ENCODE measurements around the gene MRPL24.

Gene MRPL24

GRCh38 chr1:156704930-156705320, 36.0 kb downstream of the MRPL24 start:
- peak; percentile 50 for DNase-seq

GRCh38 chr1:156704166-156704711, 36.6 kb downstream of the MRPL24 start:
- TF ChIP-seq, protein P1, sequence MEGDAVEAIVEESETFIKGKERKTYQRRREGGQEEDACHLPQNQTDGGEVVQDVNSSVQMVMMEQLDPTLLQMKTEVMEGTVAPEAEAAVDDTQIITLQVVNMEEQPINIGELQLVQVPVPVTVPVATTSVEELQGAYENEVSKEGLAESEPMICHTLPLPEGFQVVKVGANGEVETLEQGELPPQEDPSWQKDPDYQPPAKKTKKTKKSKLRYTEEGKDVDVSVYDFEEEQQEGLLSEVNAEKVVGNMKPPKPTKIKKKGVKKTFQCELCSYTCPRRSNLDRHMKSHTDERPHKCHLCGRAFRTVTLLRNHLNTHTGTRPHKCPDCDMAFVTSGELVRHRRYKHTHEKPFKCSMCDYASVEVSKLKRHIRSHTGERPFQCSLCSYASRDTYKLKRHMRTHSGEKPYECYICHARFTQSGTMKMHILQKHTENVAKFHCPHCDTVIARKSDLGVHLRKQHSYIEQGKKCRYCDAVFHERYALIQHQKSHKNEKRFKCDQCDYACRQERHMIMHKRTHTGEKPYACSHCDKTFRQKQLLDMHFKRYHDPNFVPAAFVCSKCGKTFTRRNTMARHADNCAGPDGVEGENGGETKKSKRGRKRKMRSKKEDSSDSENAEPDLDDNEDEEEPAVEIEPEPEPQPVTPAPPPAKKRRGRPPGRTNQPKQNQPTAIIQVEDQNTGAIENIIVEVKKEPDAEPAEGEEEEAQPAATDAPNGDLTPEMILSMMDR (IDR thresholded peaks at IDR 0.05) = no peak
- Mint-ChIP-seq H3K4me1 (peaks cover 82% of the 10 kb centered on the region), H3K27me3 (ENCODE audit: low read depth, poor library complexity) (peaks cover under 1% of the 10 kb centered on the region), H3K9me3 (no peaks in the 10 kb centered on the region), H3K27ac (peak overlapping the region; percentile 62), H3K4me3 (peak overlapping the region; percentile 95), H3K36me3 (ENCODE audit: low read depth) (peaks cover 38% of the 10 kb centered on the region)
- no peak for DNase-seq

More at GRCh38 chr1:156704930-156705320, 36.0 kb downstream of the MRPL24 start:
- H3K4me3 Mint-ChIP-seq = peak overlapping the region; percentile 95
- peaks cover 82% of the 10 kb centered on the region for H3K4me1 Mint-ChIP-seq
- TF ChIP-seq, protein P1 (IDR thresholded peaks at IDR 0.05) = no peak
- H3K27ac Mint-ChIP-seq = peak overlapping the region; percentile 98
- H3K27me3 Mint-ChIP-seq (ENCODE audit: low read depth, poor library complexity) = peaks cover 3% of the 10 kb centered on the region
- no peaks in the 10 kb centered on the region for H3K9me3 Mint-ChIP-seq
- peaks cover 31% of the 10 kb centered on the region for H3K36me3 Mint-ChIP-seq (ENCODE audit: low read depth)

DNA sequence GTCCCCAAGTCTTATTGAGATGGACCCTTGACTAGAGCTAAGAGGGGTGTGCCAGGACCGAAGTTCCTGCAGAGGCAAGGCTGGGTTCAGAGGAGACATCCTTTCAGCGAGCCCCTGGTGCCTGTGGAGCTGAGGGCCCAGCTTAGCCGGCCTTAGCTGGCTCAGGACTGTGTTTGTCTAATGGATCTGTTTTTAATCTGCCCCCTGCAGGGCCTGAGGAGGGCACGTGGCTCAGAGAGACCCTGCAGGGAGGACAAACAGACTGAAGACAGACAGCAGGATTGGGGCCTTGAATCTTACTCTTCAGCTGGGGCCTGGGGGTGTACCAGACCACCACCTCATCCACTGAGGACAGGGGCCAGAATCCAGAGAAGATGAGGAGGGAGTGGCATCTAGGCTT, 37.1 kb downstream of the MRPL24 start:
- H3K4me1 Mint-ChIP-seq = peaks cover 82% of the 10 kb centered on the region
- DNase-seq = no peak
- peaks cover 43% of the 10 kb centered on the region for H3K36me3 Mint-ChIP-seq (ENCODE audit: low read depth)
- no peaks in the 10 kb centered on the region for H3K9me3 Mint-ChIP-seq
- H3K4me3 Mint-ChIP-seq = peak overlapping the region; percentile 95
- H3K27ac Mint-ChIP-seq = peak overlapping the region; percentile 62
- H3K27me3 Mint-ChIP-seq (ENCODE audit: low read depth, poor library complexity) = no peaks in the 10 kb centered on the region
- TF ChIP-seq, protein P1 (IDR thresholded peaks at IDR 0.05) = no peak

DNA sequence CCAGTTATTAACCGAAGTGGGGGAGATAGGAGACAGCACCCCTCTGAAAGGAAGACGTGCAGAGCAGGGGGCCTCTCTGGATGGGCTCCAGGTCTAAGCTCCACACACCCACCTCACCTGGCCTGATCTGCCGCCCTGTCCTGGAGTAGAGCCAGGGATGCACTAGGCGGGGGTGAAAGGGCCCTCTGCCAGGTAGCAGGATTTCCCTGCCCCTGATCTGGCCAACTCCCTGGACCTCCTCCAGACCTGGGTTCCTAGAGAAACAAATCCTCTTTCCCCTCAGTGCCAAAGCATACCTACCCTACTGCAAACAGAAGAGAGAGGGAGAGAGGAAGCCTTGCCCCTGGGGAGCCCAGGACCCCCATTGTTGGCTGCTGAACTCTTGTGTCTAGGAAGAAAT, 37.6 kb downstream of the MRPL24 start:
- H3K4me3 Mint-ChIP-seq = peak overlapping the region; percentile 95
- peaks cover 82% of the 10 kb centered on the region for H3K4me1 Mint-ChIP-seq
- H3K27ac Mint-ChIP-seq = peak overlapping the region; percentile 98

GRCh38 chr1:156700736-156701531, 40.0 kb downstream of the MRPL24 start:
- peaks cover 4% of the 10 kb centered on the region for H3K27me3 Mint-ChIP-seq (ENCODE audit: low read depth, poor library complexity)
- H3K27ac Mint-ChIP-seq = peak overlapping the region; percentile 78
- H3K4me3 Mint-ChIP-seq = peak overlapping the region; percentile 95
- TF ChIP-seq, protein P1 (IDR thresholded peaks at IDR 0.05) = no peak
- H3K4me1 Mint-ChIP-seq = peaks cover 83% of the 10 kb centered on the region
- H3K9me3 Mint-ChIP-seq = no peaks in the 10 kb centered on the region
- no peak for DNase-seq
- peaks cover 62% of the 10 kb centered on the region for H3K36me3 Mint-ChIP-seq (ENCODE audit: low read depth)

More for the DNA sequence above, 37.6 kb downstream of the MRPL24 start:
- Mint-ChIP-seq H3K27me3 (ENCODE audit: low read depth, poor library complexity) (no peaks in the 10 kb centered on the region), H3K9me3 (no peaks in the 10 kb centered on the region), H3K36me3 (ENCODE audit: low read depth) (peaks cover 47% of the 10 kb centered on the region)
- DNase-seq = no peak
- TF ChIP-seq, protein P1 (IDR thresholded peaks at IDR 0.05) = no peak

All from nephron progenitor cell (in vitro differentiated cells).